GM21737 (cell line): ENCODE measurements around the gene PCDHGA2.
"Not testable (repeated sequence)": the region's sequence is repeated elsewhere in the genome, so short reads cannot be mapped to it uniquely, and the experiment has no call there.

Experiments used
- ATAC-seq: cut with Tn5 transposase; IDR thresholded peaks from one replicate; pipeline ENCODE4 v1.9.1; 2021; ENCODE audit warnings: mild to moderate bottlenecking, moderate library complexity; ENCODE audit not compliant: unreplicated experiment

PCDHGA2 gene

DNA sequence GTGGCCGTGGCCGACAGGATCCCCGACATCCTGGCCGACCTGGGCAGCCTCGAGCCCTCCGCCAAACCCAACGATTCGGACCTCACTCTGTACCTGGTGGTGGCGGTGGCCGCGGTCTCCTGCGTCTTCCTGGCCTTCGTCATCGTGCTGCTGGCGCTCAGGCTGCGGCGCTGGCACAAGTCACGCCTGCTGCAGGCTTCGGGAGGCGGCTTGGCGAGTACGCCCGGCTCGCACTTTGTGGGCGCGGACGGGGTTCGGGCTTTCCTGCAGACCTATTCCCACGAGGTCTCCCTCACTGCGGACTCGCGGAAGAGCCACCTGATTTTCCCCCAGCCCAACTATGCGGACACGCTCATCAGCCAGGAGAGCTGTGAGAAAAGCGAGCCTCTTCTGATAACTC is 7.5 kb downstream of the PCDHGA2 start:
- ATAC-seq, result not testable (repeated sequence)

GRCh38 chr5:141349917-141350619 is 11.5 kb downstream of the PCDHGA2 start, which contains the start of gene PCDHGB1:
TSS of gene PCDHGB1 (plus strand) at chr5:141350099. CDS start at chr5:141350261, 162 bp downstream.
- no peak for ATAC-seq

- ATAC-seq, result no peak
Measured at GRCh38 chr5:141351591-141351990, 13.0 kb downstream of the PCDHGA2 start.

DNA sequence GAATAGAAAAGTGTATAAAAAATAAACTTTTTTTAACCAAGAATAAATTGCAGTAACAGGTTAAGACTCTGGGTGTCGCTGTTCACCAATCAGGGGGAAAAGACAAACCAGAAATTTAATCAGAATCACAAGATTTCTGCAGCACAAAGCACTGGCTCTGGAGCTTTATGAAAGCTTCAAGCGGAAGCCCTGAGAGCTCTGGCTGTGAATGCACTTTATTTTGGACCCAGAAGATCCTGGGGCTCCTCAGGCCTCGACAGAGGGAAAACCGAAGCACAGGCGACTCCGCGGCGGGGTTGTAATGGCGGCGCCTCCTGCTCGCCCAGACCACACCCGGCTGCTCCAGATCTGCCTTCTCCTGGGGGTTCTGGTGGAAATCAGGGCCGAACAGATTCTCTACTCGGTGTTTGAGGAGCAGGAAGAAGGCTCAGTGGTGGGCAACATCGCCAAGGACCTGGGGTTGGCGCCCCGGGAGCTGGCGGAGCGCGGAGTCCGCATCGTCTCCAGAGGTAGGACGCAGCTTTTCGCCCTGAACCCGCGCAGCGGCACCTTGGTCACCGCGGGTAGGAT is 16.4 kb downstream of the PCDHGA2 start, which contains the start of gene PCDHGA4:
TSS of gene PCDHGA4 (plus strand) at position 122 of the 570 bp plus-strand sequence. CDS start at position 209, 87 bp downstream.
- no peak for ATAC-seq

- ATAC-seq, result no peak
Measured at GRCh38 chr5:141355641-141356040, 17.1 kb downstream of the PCDHGA2 start.

- ATAC-seq, result no peak
Measured at GRCh38 chr5:141356133-141356532, 17.6 kb downstream of the PCDHGA2 start.

DNA sequence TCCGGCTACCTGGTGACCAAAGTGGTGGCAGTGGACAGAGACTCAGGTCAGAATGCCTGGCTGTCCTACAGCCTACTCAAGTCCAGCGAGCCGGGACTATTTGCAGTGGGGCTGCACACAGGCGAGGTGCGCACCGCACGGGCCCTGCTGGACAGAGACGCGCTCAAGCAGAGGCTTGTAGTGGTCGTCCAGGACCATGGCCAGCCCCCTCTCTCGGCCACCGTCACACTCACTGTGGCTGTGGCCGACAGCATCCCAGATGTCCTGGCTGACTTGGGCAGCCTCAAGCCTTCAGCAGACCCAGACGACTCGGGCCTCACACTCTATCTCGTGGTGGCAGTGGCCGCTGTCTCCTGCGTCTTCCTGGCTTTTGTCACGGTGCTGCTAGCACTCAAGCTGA is 18.4 kb downstream of the PCDHGA2 start:
- ATAC-seq, result no peak

- ATAC-seq, result no peak
Measured at GRCh38 chr5:141359790-141360426, 21.3 kb downstream of the PCDHGA2 start, which contains the start of gene PCDHGB2. TSS of gene PCDHGB2 (plus strand) at chr5:141359994. CDS start at chr5:141360136, 142 bp downstream.

- no peak for ATAC-seq
Measured at GRCh38 chr5:141360685-141361084, 22.1 kb downstream of the PCDHGA2 start.

- ATAC-seq, result no peak
Measured at GRCh38 chr5:141362719-141363118, 24.2 kb downstream of the PCDHGA2 start.

- no peak for ATAC-seq
Measured at GRCh38 chr5:141363952-141364660, 25.5 kb downstream of the PCDHGA2 start, which contains the start of gene PCDHGA5. TSS of gene PCDHGA5 (plus strand) at chr5:141364162. CDS start at chr5:141364331, 169 bp downstream.

- ATAC-seq, result no peak
Measured at GRCh38 chr5:141366016-141366896, 27.7 kb downstream of the PCDHGA2 start.

GRCh38 chr5:141369994-141370848 is 31.7 kb downstream of the PCDHGA2 start, which contains the start of gene PCDHGB3:
TSS of gene PCDHGB3 (plus strand) at chr5:141370242. CDS start at chr5:141370395, 153 bp downstream.
- ATAC-seq, result peak; percentile 69

DNA sequence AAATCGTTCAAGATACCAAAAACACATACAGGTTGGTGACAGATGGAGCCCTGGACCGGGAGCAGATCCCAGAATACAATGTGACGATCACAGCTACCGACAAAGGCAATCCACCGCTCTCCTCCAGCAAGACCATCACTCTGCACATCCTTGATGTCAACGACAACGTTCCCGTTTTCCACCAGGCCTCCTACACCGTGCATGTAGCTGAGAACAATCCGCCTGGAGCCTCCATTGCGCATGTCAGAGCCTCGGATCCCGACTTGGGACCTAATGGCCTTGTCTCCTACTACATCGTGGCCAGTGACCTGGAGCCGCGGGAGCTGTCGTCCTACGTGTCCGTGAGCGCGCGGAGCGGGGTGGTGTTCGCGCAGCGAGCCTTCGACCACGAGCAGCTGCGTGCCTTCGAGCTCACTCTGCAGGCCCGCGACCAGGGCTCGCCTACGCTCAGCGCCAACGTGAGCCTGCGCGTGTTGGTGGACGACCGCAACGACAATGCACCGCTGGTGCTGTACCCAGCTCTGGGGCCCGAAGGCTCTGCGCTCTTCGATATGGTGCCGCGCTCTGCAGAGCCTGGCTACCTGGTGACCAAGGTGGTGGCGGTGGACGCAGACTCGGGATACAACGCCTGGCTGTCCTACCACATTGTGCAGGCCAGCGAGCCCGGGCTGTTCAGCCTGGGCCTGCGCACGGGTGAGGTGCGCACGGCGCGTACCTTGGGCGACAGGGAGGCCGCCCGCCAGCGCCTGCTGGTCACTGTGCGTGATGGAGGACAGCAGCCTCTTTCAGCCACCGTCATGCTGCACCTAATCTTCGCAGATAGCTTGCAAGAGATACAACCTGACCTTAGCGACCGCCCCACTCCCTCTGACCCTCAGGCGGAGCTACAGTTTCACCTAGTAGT is 33.3 kb downstream of the PCDHGA2 start:
- no peak for ATAC-seq

DNA sequence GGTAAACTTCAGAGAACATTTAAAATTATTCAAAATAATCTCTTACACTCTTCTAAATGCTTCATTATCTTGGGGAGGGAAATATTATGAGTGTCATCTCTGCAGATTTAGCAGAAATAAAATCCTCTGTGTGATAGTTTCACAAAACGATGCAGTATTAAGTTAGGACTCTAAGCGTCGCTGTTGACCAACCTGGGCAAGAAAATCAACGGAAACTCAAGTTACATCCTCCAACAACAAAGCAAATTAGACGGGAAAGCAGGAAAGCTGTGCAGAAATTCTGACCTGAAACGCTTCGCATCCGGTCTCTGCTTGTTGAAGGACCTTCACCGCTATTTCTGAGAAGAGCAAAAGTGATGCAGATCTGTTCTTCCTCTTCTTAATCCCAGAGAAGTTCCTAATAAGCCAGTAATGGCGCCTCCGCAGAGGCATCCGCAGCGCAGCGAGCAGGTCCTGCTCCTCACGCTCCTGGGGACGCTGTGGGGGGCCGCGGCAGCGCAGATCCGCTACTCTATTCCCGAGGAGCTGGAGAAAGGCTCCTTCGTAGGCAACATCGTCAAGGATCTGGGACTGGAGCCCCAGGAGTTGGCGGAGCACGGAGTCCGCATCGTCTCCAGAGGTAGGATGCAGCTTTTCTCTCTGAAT is 35.2 kb downstream of the PCDHGA2 start, which contains the start of gene PCDHGA6:
TSS of gene PCDHGA6 (plus strand) at position 219 of the 645 bp plus-strand sequence. CDS start at position 412, 193 bp downstream.
- ATAC-seq, result no peak

DNA sequence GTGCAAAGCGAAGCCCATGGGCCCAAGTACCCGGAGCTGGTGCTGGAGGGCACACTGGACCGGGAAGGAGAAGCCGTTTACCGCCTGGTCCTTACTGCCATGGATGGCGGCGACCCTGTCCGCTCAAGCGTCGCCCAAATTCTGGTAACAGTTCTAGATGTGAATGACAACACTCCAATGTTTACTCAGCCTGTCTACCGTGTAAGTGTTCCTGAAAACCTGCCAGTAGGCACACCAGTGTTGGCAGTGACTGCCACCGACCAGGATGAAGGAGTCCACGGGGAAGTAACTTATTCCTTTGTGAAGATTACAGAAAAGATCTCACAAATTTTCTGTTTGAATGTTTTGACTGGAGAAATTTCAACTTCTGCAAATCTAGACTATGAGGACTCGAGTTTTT is 36.1 kb downstream of the PCDHGA2 start:
- no peak for ATAC-seq

- ATAC-seq, result not testable (repeated sequence)
Measured at GRCh38 chr5:141375444-141376155, 37.0 kb downstream of the PCDHGA2 start.
